A549 (cell line): ENCODE results near the gene YKT6. TPM values are rescaled to one million over a fixed set of nuclear protein-coding genes. Genes with fewer than 3 reads are reported as not detected.

Source experiments
- ATAC-seq, 2 experiments: fragments of 200-7000 bp in 1 of 2; fragments of >200 bp in 1 of 2; cut with Nextera tagmentation in 1 of 2; cut with Tn5 transposase in 1 of 2; 3 replicates each; pipeline versions ENCODE4 v1.8.0 to v1.9.1; 2018 to 2020; ENCODE audit warnings: mild to moderate bottlenecking in 1 of 2, moderate library complexity in 1 of 2
- CTCF ChIA-PET: fragments of 300-600 bp; sonication (Branson Sonifier 250); formaldehyde crosslinking; extraction: SDS; loops from one replicate; lab custom pipeline; 2021; ENCODE audit warnings: antibody characterized with exemption, inconsistent platforms; lab: Yijun Ruan, JAX
- POLR2A ChIA-PET: fragments of 350-600 bp; formaldehyde crosslinking; extraction: SDS; loops from one replicate; lab custom pipeline; 2021; ENCODE audit warnings: antibody characterized with exemption, inconsistent platforms; lab: Yijun Ruan, JAX
- DNase-seq, 2 experiments: peaks; one replicate each; pipeline versions ENCODE4 v3.0.0 to v3.0.0-alpha.2; 2011 to 2016; ENCODE audit warnings: low read depth in 1 of 2, low spot score in 1 of 2
- FAIRE-seq: peaks from 2 replicates; lab custom pipeline; 2011; peaks lifted over from hg19 to GRCh38; lab: Jason Lieb, UNC
- H3K27ac ChIP-seq, 2 experiments: fragments of >200 bp; sonication (Bioruptor Twin); formaldehyde crosslinking; 3 replicates each; pipeline ENCODE4 v1.5.1; 2016 to 2017
- H3K4me1 ChIP-seq: fragments of >200 bp; sonication (Bioruptor Twin); formaldehyde crosslinking; 3 replicates; pipeline ENCODE4 v1.6.1; 2016
- H3K4me2 ChIP-seq: fragments of >200 bp; sonication (Bioruptor Twin); formaldehyde crosslinking; 3 replicates; pipeline ENCODE4 v1.6.1; 2016
- H3K4me3 ChIP-seq: fragments of >200 bp; sonication (Bioruptor Twin); formaldehyde crosslinking; 3 replicates; pipeline ENCODE4 v1.5.1; 2016
- H3K9me3 ChIP-seq: fragments of >200 bp; sonication (Bioruptor Twin); formaldehyde crosslinking; 3 replicates; pipeline ENCODE4 v1.6.1; 2016
- ATOH8 ChIP-seq: fragments of 250-450 bp; sonication (Bioruptor Pico); IDR thresholded peaks from 2 replicates; pipeline ENCODE4 v1.5.0; 2020; ENCODE audit warnings: low read depth, mild to moderate bottlenecking, moderate library complexity
- CEBPB ChIP-seq, 2 experiments: fragments of >200 bp in 1 of 2; sonication (Bioruptor Twin) in 1 of 2; formaldehyde crosslinking in 1 of 2; IDR thresholded peaks; 2 replicates each; pipeline ENCODE4 v1.6.1; 2012 to 2016
- CHD2 ChIP-seq: fragments of 150-350 bp; IDR thresholded peaks from 2 replicates; pipeline ENCODE4 v1.6.1; 2014; ENCODE audit warnings: low read length; ENCODE audit not compliant: partially characterized antibody
- EHMT2 ChIP-seq: fragments of 200-600 bp; sonication (generic); IDR thresholded peaks from 2 replicates; pipeline ENCODE4 v1.6.1; 2016; ENCODE audit warnings: antibody characterized with exemption, low read depth, mild to moderate bottlenecking, moderate library complexity
- ESRRA ChIP-seq: fragments of 150-350 bp; IDR thresholded peaks from 2 replicates; pipeline ENCODE4 v1.6.1; 2014; ENCODE audit warnings: mild to moderate bottlenecking, low read length, borderline replicate concordance
- FOSB ChIP-seq: fragments of 250-450 bp; sonication (Bioruptor Pico); IDR thresholded peaks from 2 replicates; pipeline ENCODE4 v1.5.0; 2020; ENCODE audit warnings: mild to moderate bottlenecking, moderate library complexity
- HDAC2 ChIP-seq: fragments of 200-600 bp; sonication (generic); IDR thresholded peaks from 2 replicates; pipeline ENCODE4 v1.6.1; 2016
- HOXB13 ChIP-seq: fragments of 250-450 bp; sonication (Bioruptor Pico); IDR thresholded peaks from 2 replicates; pipeline ENCODE4 v1.5.0; 2020; ENCODE audit warnings: low read depth, mild to moderate bottlenecking, moderate library complexity
- HOXB5 ChIP-seq: fragments of 250-450 bp; sonication (Bioruptor Pico); IDR thresholded peaks from 2 replicates; pipeline ENCODE4 v1.5.0; 2020; ENCODE audit warnings: mild to moderate bottlenecking, moderate library complexity
- KDM5A ChIP-seq: fragments of 200-600 bp; sonication (generic); IDR thresholded peaks from 2 replicates; pipeline ENCODE4 v1.6.1; 2016; ENCODE audit warnings: antibody characterized with exemption, mild to moderate bottlenecking
- MYC ChIP-seq: IDR thresholded peaks from 2 replicates; pipeline ENCODE4 v1.6.1; 2012; ENCODE audit warnings: mild to moderate bottlenecking, inconsistent platforms, low read length, improper control_type of control experiment, borderline replicate concordance
- NFE2L2 ChIP-seq: fragments of 150-350 bp; conservative IDR thresholded peaks from 2 replicates; pipeline ENCODE4 v1.6.1; 2014; ENCODE audit warnings: low read length
- POLR2AphosphoS2 ChIP-seq: conservative IDR thresholded peaks from 2 replicates; pipeline ENCODE4 v1.6.1; 2012; ENCODE audit warnings: low read length, improper control_type of control experiment, inconsistent platforms
- RARB ChIP-seq: fragments of 250-450 bp; sonication (Bioruptor Pico); IDR thresholded peaks from 2 replicates; pipeline ENCODE4 v1.8.0; 2021; ENCODE audit warnings: mild to moderate bottlenecking, moderate library complexity
- RNF2 ChIP-seq: fragments of 200-600 bp; sonication (generic); IDR thresholded peaks from 2 replicates; pipeline ENCODE4 v1.6.1; 2016; ENCODE audit warnings: low read depth, mild to moderate bottlenecking, antibody characterized with exemption, moderate library complexity, borderline replicate concordance
- SMC3 ChIP-seq: fragments of >200 bp; sonication (Bioruptor Twin); formaldehyde crosslinking; IDR thresholded peaks from 3 replicates; pipeline ENCODE4 v1.6.1; 2018; ENCODE audit warnings: inconsistent platforms
- WGBS: methylation state at CpG from one replicate; pipeline ENCODE4 v1.1.6; 2017; ENCODE audit errors: missing lambda C conversion rate; 5-methylcytosine and 5-hydroxymethylcytosine counted together
- polyA plus RNA-seq, 4 experiments: library from polyadenylated mRNA; depleted of rRNA in 3 of 4; stranded (reverse); fragments of >200 nt; fragmentation: RNase III in 1 of 4; extraction: RNeasy Plus Mini Kit Qiagen cat#74134 plus additional on column Dnase treatment in 1 of 4; gene quantifications; 2 replicates in 3 of 4; 3 replicates in 1 of 4; pipeline ENCODE4 v1.2.3, GENCODE V29; 2011 to 2017
- TF ChIP-seq, protein P1 (sequence below): IDR thresholded peaks from 2 replicates; pipeline ENCODE4 v1.6.1; 2012
- TF ChIP-seq, protein P2 (sequence below): fragments of 250-450 bp; sonication (Bioruptor Pico); IDR thresholded peaks from 2 replicates; pipeline ENCODE4 v1.5.0; 2021; ENCODE audit warnings: mild to moderate bottlenecking, moderate library complexity, borderline replicate concordance

The YKT6 gene
- polyA plus RNA-seq, 2 of the 4 experiments (the other 2 are of a cell fraction), result 113 to 130 TPM

DNA sequence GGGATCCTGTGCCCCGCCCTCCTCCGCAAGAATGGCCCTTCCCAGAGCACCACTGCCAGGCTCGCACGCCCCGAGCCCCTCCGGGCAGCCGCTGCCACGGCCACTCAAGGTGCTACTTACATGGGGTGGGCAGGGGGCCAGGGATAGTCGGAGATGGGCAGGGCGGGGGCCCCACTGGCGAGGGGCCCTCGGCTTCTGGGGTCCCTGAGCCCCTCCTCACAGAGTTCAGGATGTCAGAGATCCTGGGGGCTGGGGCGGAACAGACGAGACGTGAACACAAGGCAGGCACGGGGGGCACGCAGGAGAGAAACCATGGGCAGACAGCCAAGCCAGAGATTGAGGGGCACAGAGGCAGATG lies 25.6 kb downstream of the YKT6 start:
- ChIA-PET CTCF (interaction anchor here (2.0 kb wide), 1 partner anchor 15 kb away, joined by 13 read pairs; no protein-coding TSS in a partner anchor), POLR2A (no interaction called here)
- DNase-seq (no peak), ATAC-seq (no peak), FAIRE-seq (no peak)
- Histone ChIP-seq H3K4me3 (no peak overlapping the region), H3K4me2 (no peak overlapping the region), H3K9me3 (no peaks in the 10 kb centered on the region), H3K4me1 (no peaks in the 10 kb centered on the region), H3K27ac (no peak overlapping the region)
- TF ChIP-seq CHD2 (no peak), RARB (CRISPR knock-in tag) (no peak), HOXB5 (no peak)
- 62% methylated on average over 6 of the region's 17 CpGs for WGBS

DNA sequence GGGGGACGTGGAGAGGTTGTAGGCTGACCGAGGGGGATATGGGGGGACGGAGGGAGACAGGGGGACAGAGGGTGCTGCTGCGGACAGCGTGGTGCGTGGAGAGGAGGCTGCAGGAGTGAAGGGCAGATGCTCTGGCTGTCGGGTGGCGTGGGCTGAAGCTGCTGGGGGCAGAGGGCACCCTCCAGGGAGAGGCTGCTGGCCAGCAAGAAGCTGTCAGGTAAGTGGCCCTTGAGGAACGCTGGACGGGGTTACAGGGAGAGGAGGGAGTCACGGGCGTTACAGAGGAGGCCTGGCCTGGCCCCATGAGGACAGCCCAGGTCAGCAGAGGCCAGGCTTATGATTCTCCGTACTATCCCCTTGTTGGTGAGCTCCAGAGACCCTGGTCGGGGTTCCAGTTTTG lies 27.1 kb downstream of the YKT6 start:
- Histone ChIP-seq H3K4me3 (no peak overlapping the region), H3K27ac (no peak overlapping the region), H3K4me2 (no peak overlapping the region), H3K9me3 (no peaks in the 10 kb centered on the region), H3K4me1 (no peaks in the 10 kb centered on the region)
- CTCF ChIA-PET, result interaction anchor here (5.1 kb wide), 1 partner anchor 13 kb away, joined by 31 read pairs; no protein-coding TSS in a partner anchor
- ATAC-seq, result peak in 1 of 2 experiments; percentile 5; a peak in 2 of 6 replicates
- POLR2A ChIA-PET, result no interaction called here
- no peak for FAIRE-seq
- WGBS, result 50% methylated on average over 11 of the region's 14 CpGs
- no peak for DNase-seq
- TF ChIP-seq MYC (no peak), CEBPB (IDR thresholded peaks at IDR 0.05) (no peak), EHMT2 (no peak), HOXB5 (no peak), ESRRA (no peak), SMC3 (no peak), HDAC2 (no peak), POLR2AphosphoS2 (no peak), FOSB (no peak), RARB (CRISPR knock-in tag) (no peak), HOXB13 (no peak), NFE2L2 (no peak), ATOH8 (no peak)
- TF ChIP-seq, protein P1, sequence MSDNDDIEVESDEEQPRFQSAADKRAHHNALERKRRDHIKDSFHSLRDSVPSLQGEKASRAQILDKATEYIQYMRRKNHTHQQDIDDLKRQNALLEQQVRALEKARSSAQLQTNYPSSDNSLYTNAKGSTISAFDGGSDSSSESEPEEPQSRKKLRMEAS, result no peak
- TF ChIP-seq, protein P2, sequence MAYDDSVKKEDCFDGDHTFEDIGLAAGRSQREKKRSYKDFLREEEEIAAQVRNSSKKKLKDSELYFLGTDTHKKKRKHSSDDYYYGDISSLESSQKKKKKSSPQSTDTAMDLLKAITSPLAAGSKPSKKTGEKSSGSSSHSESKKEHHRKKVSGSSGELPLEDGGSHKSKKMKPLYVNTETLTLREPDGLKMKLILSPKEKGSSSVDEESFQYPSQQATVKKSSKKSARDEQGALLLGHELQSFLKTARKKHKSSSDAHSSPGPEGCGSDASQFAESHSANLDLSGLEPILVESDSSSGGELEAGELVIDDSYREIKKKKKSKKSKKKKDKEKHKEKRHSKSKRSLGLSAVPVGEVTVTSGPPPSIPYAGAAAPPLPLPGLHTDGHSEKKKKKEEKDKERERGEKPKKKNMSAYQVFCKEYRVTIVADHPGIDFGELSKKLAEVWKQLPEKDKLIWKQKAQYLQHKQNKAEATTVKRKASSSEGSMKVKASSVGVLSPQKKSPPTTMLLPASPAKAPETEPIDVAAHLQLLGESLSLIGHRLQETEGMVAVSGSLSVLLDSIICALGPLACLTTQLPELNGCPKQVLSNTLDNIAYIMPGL (CRISPR knock-in tag), result no peak

DNA sequence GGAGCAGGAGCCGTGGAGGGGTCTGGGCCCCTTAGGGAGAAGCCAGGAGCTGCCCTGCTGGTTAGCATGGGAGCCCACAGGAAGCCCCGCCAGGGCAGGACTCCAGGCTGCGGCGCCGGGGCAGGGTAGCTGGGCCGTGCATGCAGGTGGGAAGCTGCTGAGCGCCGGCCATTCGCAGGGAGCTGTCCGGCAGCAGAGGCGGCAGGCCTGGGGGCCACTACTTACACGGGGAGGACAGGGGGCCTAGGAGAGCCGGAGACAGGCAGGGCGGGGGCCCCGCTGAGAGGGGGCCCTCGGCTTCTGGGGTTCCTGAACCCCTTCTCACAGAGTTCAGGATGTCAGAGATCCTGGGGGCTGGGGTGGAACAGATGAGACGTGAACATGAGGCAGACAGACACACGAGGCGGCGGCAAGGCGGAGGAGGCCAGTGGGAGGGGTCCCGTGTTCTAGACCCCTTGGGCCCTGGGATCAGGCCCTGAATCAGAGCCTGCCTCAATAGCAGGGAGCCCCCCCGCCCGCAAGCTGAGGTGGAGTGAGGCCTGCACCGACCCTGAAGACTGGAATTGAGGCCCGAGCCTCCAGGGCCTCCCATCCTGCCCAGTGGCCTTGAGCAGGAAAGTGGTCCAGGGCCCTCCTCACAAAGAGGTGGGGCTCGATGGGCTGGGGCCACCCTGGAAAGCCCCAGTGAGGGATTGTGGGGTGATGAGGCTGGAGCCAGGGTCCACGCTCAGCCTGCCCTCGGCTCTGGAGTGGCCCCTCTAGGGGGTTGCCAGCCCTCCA lies 28.0 kb downstream of the YKT6 start:
- H3K4me1 ChIP-seq, result no peaks in the 10 kb centered on the region
- FAIRE-seq, result no peak
- POLR2A ChIA-PET, result no interaction called here
- TF ChIP-seq RNF2, result no peak
- no peak for TF ChIP-seq KDM5A
- TF ChIP-seq, all 56 proteins: peak for 0
- CTCF ChIA-PET, result interaction anchor here (5.1 kb wide), 1 partner anchor 12 kb away, joined by 31 read pairs; no protein-coding TSS in a partner anchor
- DNase-seq, result no peak
- peak in 1 of 2 experiments; percentile 22; a peak in 3 of 6 replicates for ATAC-seq
- no peak overlapping the region for H3K4me2 ChIP-seq
- WGBS, result 80% methylated on average over 23 of the region's 29 CpGs
- H3K9me3 ChIP-seq, result no peaks in the 10 kb centered on the region
- no peak overlapping the region for H3K4me3 ChIP-seq
- no peak overlapping the region for H3K27ac ChIP-seq
